B cell (primary cell): ENCODE measurements around the gene MVD. TPM values are rescaled to one million over a fixed set of nuclear protein-coding genes. Genes with fewer than 3 reads are reported as not detected.

Experiments
- ATAC-seq: fragments of 200-7000 bp; cut with Tn5 transposase; one replicate; pipeline ENCODE4 v1.10.0; 2021; ENCODE audit warnings: low read depth, mild to moderate bottlenecking, moderate number of reproducible peaks, moderate library complexity
- CTCF ChIA-PET: fragments of 350-600 bp; sonication (Branson Sonifier 250); formaldehyde crosslinking; loops from one replicate; lab custom pipeline; 2021; ENCODE audit warnings: antibody characterized with exemption, inconsistent platforms; lab: Charles Lee
- POLR2A ChIA-PET: fragments of 350-600 bp; sonication (Branson Sonifier 250); formaldehyde crosslinking; loops from one replicate; lab custom pipeline; 2021; ENCODE audit warnings: antibody characterized with exemption; lab: Charles Lee
- DNase-seq: peaks from one replicate; pipeline ENCODE4 v3.0.0; 2013
- H2AFZ ChIP-seq: 2 replicates; pipeline ENCODE4 v1.6.1; 2012; ENCODE audit warnings: mild to moderate bottlenecking, low read depth, low read length; ENCODE audit not compliant: insufficient read depth, poor library complexity, severe bottlenecking
- H3K27ac ChIP-seq, 2 donors: 1 replicate in 1 of 2; 2 replicates in 1 of 2; pipeline ENCODE4 v1.5.1; 2012 to 2013; ENCODE audit warnings: low read length in 2 of 2, mild to moderate bottlenecking in 2 of 2, moderate library complexity in 1 of 2
- H3K27me3 ChIP-seq, 4 experiments: fragments of 200-600 bp in 1 of 4; sonication (generic) in 1 of 4; replicated peaks in 1 of 4; 1 replicate in 2 of 4; 2 replicates in 2 of 4; pipeline versions ENCODE4 v1.6.1 to v1.7.0; 2013 to 2016; ENCODE audit warnings: low read length in 3 of 4, mild to moderate bottlenecking in 2 of 4, mixed read lengths in 1 of 4, moderate library complexity in 1 of 4; ENCODE audit not compliant: insufficient read depth in 4 of 4, control insufficient read depth in 3 of 4; ENCODE audit errors: control extremely low read depth in 1 of 4
- H3K36me3 ChIP-seq, 2 experiments: replicated peaks in 1 of 2; 1 replicate in 1 of 2; 2 replicates in 1 of 2; pipeline versions ENCODE4 v1.6.1 to v1.7.1; 2013; ENCODE audit warnings: low read length in 1 of 2; ENCODE audit not compliant: insufficient read depth in 2 of 2, control insufficient read depth in 1 of 2; ENCODE audit errors: control extremely low read depth in 1 of 2, extremely low read depth in 1 of 2
- H3K4me1 ChIP-seq, 2 donors: fragments of 200-600 bp in 1 of 2; sonication (generic) in 1 of 2; 1 replicate in 1 of 2; 2 replicates in 1 of 2; pipeline versions ENCODE4 v1.5.1 to v1.6.1; 2013 to 2017; ENCODE audit warnings: low read length in 2 of 2; ENCODE audit not compliant: control insufficient read depth in 2 of 2, insufficient read depth in 2 of 2
- H3K4me2 ChIP-seq: replicated peaks from 2 replicates; pipeline ENCODE3; 2012; ENCODE audit warnings: mild to moderate bottlenecking, low read depth, low read length; ENCODE audit not compliant: poor library complexity, severe bottlenecking
- H3K4me3 ChIP-seq, 5 experiments: fragments of 200-600 bp in 1 of 5; sonication (generic) in 1 of 5; 1 replicate in 3 of 5; 2 replicates in 2 of 5; pipeline versions ENCODE4 v1.5.1 to v1.7.0; 2011 to 2016; ENCODE audit warnings: low read length in 4 of 5, mild to moderate bottlenecking in 4 of 5, low read depth in 2 of 5, control low read depth in 1 of 5, moderate library complexity in 1 of 5; ENCODE audit not compliant: insufficient read depth in 1 of 5; ENCODE audit errors: control extremely low read depth in 1 of 5, extremely low read depth in 1 of 5
- H3K79me2 ChIP-seq: fragments of 200-600 bp; sonication (generic); one replicate; pipeline ENCODE4 v1.6.0; 2016; ENCODE audit warnings: low read length; ENCODE audit not compliant: control insufficient read depth, insufficient read depth
- H3K9ac ChIP-seq: fragments of 200-600 bp; sonication (generic); 2 replicates; pipeline ENCODE4 v1.6.1; 2017; ENCODE audit warnings: mild to moderate bottlenecking, low read length, moderate library complexity
- H3K9me3 ChIP-seq, 3 donors: one replicate each; pipeline versions ENCODE4 v1.6.1 to v1.7.1; 2013; ENCODE audit warnings: low read length in 2 of 3; ENCODE audit not compliant: control insufficient read depth in 2 of 3, insufficient read depth in 1 of 3; ENCODE audit errors: control extremely low read depth in 1 of 3
- H4K20me1 ChIP-seq: 2 replicates; pipeline ENCODE4 v1.6.0; 2012; ENCODE audit warnings: mild to moderate bottlenecking, low read length; ENCODE audit not compliant: insufficient read depth, control insufficient read depth, poor library complexity, severe bottlenecking
- H3K27ac Mint-ChIP-seq: one replicate; pipeline ENCODE4 v1.8.0; 2021; ENCODE audit warnings: mixed read lengths
- H3K27me3 Mint-ChIP-seq: one replicate; pipeline ENCODE4 v1.8.0; 2021; ENCODE audit warnings: mixed read lengths
- H3K4me1 Mint-ChIP-seq: one replicate; pipeline ENCODE4 v1.8.0; 2021; ENCODE audit warnings: mixed read lengths
- H3K4me3 Mint-ChIP-seq: one replicate; pipeline ENCODE4 v1.8.0; 2021; ENCODE audit warnings: mixed read lengths
- H3K9me3 Mint-ChIP-seq: one replicate; pipeline ENCODE4 v1.8.0; 2022; ENCODE audit warnings: mixed read lengths; ENCODE audit not compliant: insufficient read depth
- EZH2 ChIP-seq: IDR thresholded peaks from 2 replicates; pipeline ENCODE4 v1.6.1; 2012; ENCODE audit warnings: borderline replicate concordance, low read depth, mild to moderate bottlenecking, moderate library complexity, low read length; ENCODE audit not compliant: insufficient read depth, poor library complexity, severe bottlenecking
- WGBS: methylation state at CpG from one replicate; pipeline ENCODE4 v1.1.5; 2013; ENCODE audit warnings: missing lambda C conversion rate; ENCODE audit not compliant: insufficient coverage; 5-methylcytosine and 5-hydroxymethylcytosine counted together
- intact Hi-C: fragments of 100-400 bp; cut with micrococcal nuclease; formaldehyde crosslinking; loops from one replicate; pipeline ENCODE4 v1.10.0; 2022
- polyA plus RNA-seq: library from polyadenylated mRNA; depleted of rRNA; stranded (reverse); fragments of >200 nt; gene quantifications from 2 replicates; pipeline ENCODE4 v1.2.3, GENCODE V29; 2012
- total RNA-seq, 2 donors: library from RNA; stranded (reverse); fragments of 120-200 nt in 1 of 2; gene quantifications; 1 replicate in 1 of 2; 2 replicates in 1 of 2; pipeline versions ENCODE4 v1.2.3 to v1.2.4, GENCODE V29; 2013 to 2022
- TF ChIP-seq, protein P1 (sequence below): fragments of 200-600 bp; IDR thresholded peaks from one replicate; pipeline ENCODE4 v1.8.0; 2022; ENCODE audit warnings: antibody characterized with exemption, mild to moderate bottlenecking

MVD gene
- total and polyA plus RNA-seq, 2 donors (not counting 1 experiment from before 2014, with no cell fraction given): 40.9 to 95.4 TPM

DNA sequence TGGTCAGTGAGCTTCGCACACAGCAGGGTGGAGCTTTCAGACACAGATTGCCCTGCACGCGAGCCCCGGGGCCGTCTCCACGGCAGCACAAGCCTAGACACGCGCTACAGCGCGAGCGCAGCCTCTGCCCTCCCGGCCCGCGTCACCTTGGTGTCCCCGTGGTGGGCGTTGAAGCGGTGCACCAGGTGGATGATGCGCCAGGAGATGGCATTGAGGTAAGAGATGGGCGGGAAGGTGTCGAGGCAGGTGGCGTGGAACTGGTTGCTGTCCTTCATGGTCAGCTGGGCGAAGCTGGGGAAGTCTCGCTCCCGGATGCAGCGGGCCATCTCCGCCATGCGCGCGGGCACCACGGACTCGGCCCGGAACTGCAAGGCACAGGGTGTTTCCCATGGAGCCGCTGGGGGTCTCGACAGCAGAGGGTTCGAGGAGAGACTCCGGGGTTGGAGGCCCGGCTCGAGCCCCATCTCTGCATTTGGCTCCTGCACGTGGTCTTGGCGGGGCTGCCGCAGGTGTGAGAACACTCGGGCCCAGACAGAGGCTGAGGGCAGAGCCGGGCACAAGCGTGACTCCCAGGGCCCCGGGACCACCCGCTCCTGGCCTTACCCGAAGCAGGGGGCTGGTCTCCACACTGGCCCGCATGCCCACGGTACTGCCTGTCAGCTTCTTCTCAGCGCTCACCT is 7.7 kb downstream of the MVD start:
- Histone ChIP-seq H3K4me1 (peaks cover 12 to 23% of the 10 kb centered on the region in 2 donors), H3K9me3 (no peaks in the 10 kb centered on the region), H3K9ac (no peak overlapping the region), H3K36me3 (peaks cover 0 to 18% of the 10 kb centered on the region in 2 experiments), H3K4me2 (no peak overlapping the region), H3K4me3 (no peak overlapping the region), H3K79me2 (peaks cover 54% of the 10 kb centered on the region), H4K20me1 (peaks cover 11% of the 10 kb centered on the region), H3K27ac (no peak overlapping the region), H2AFZ (no peak overlapping the region), H3K27me3 (no peaks in the 10 kb centered on the region)
- Mint-ChIP-seq H3K9me3 (no peaks in the 10 kb centered on the region), H3K4me1 (peaks cover 19% of the 10 kb centered on the region), H3K27me3 (no peaks in the 10 kb centered on the region), H3K27ac (no peak overlapping the region), H3K4me3 (no peak overlapping the region)
- CTCF ChIA-PET: no interaction called here
- POLR2A ChIA-PET: no interaction called here
- DNase-seq: no peak
- no peak for ATAC-seq
- intact Hi-C loops: no loop called here
- 96% methylated on average over 50 of the region's 50 CpGs for WGBS
- TF ChIP-seq, protein P1, sequence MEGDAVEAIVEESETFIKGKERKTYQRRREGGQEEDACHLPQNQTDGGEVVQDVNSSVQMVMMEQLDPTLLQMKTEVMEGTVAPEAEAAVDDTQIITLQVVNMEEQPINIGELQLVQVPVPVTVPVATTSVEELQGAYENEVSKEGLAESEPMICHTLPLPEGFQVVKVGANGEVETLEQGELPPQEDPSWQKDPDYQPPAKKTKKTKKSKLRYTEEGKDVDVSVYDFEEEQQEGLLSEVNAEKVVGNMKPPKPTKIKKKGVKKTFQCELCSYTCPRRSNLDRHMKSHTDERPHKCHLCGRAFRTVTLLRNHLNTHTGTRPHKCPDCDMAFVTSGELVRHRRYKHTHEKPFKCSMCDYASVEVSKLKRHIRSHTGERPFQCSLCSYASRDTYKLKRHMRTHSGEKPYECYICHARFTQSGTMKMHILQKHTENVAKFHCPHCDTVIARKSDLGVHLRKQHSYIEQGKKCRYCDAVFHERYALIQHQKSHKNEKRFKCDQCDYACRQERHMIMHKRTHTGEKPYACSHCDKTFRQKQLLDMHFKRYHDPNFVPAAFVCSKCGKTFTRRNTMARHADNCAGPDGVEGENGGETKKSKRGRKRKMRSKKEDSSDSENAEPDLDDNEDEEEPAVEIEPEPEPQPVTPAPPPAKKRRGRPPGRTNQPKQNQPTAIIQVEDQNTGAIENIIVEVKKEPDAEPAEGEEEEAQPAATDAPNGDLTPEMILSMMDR: no peak
- TF ChIP-seq EZH2: no peak

DNA sequence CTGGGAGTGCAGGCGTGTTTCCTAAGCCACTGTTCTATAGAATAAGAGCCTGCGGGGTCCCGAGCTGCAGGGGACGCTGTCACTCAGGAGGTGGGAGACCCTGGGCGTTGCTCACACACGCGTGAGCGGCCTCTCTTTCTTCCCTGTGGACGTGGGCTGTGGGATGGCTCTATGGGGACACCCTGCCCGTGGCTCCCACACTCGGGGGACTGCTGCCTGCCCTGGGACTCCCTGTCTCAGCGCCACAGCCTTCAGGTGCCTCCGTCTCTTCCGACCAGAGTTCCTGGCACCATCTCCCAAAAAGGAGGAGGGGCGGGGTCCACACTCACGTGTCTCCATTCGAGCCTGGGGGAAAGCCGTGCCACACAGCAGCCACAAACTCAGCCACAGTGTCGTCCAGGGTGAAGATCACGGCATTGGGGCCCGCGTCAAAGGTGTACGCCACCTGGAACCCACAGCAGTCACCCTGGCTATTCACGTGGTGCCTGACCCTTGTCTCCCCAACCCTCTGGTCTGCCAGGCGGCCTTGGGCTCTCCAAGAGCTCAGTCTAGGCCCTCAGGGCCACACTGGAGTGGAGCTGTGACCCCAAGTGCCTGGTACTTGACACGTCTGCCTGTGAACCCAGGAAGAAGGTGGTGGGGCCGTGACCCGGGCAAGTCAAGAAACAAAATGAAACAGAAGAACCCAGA is 8.4 kb downstream of the MVD start:
- Histone ChIP-seq H3K36me3 (peaks cover 0 to 17% of the 10 kb centered on the region in 2 experiments), H3K27ac (no peak overlapping the region), H3K9ac (no peak overlapping the region), H3K4me2 (no peak overlapping the region), H4K20me1 (peaks cover 18% of the 10 kb centered on the region), H2AFZ (no peak overlapping the region), H3K9me3 (no peaks in the 10 kb centered on the region), H3K4me1 (peaks cover 15 to 28% of the 10 kb centered on the region in 2 donors), H3K79me2 (peaks cover 54% of the 10 kb centered on the region), H3K4me3 (no peak overlapping the region), H3K27me3 (no peaks in the 10 kb centered on the region)
- TF ChIP-seq, protein P1: no peak
- no peak for TF ChIP-seq EZH2
- ATAC-seq (no peak), DNase-seq (no peak)
- Mint-ChIP-seq H3K27me3 (no peaks in the 10 kb centered on the region), H3K4me1 (peaks cover 19% of the 10 kb centered on the region), H3K27ac (peak overlapping the region; percentile 15), H3K9me3 (no peaks in the 10 kb centered on the region), H3K4me3 (no peak overlapping the region)
- POLR2A ChIA-PET: no interaction called here
- 91% methylated on average over 26 of the region's 28 CpGs for WGBS
- intact Hi-C loops: no loop called here
- CTCF ChIA-PET: no interaction called here
